ENCODE measurements around the gene MAN1A1.

The MAN1A1 gene

GRCh38 chr6:119176445-119176844 is 173.1 kb downstream of the MAN1A1 start:
- H3K27me3 Mint-ChIP-seq (ENCODE audit: low read depth): no peaks in the 10 kb centered on the region
- TF ChIP-seq, protein P1, sequence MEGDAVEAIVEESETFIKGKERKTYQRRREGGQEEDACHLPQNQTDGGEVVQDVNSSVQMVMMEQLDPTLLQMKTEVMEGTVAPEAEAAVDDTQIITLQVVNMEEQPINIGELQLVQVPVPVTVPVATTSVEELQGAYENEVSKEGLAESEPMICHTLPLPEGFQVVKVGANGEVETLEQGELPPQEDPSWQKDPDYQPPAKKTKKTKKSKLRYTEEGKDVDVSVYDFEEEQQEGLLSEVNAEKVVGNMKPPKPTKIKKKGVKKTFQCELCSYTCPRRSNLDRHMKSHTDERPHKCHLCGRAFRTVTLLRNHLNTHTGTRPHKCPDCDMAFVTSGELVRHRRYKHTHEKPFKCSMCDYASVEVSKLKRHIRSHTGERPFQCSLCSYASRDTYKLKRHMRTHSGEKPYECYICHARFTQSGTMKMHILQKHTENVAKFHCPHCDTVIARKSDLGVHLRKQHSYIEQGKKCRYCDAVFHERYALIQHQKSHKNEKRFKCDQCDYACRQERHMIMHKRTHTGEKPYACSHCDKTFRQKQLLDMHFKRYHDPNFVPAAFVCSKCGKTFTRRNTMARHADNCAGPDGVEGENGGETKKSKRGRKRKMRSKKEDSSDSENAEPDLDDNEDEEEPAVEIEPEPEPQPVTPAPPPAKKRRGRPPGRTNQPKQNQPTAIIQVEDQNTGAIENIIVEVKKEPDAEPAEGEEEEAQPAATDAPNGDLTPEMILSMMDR (IDR thresholded peaks at IDR 0.05; ENCODE audit: unreplicated experiment in 3 of 3): no peak
- H3K4me1 Mint-ChIP-seq: no peaks in the 10 kb centered on the region
- H3K4me3 Mint-ChIP-seq: no peak overlapping the region
- H3K9me3 Mint-ChIP-seq: no peaks in the 10 kb centered on the region
- H3K36me3 Mint-ChIP-seq (ENCODE audit: low read depth): peaks cover 16% of the 10 kb centered on the region
- H3K27ac Mint-ChIP-seq: no peak overlapping the region

GRCh38 chr6:119174879-119175817 is 174.4 kb downstream of the MAN1A1 start:
- Mint-ChIP-seq H3K9me3 (no peaks in the 10 kb centered on the region), H3K4me3 (no peak overlapping the region), H3K27ac (peak overlapping the region in 1 of 3 experiments; percentile 79), H3K36me3 (ENCODE audit: low read depth) (peaks cover 10% of the 10 kb centered on the region), H3K4me1 (peaks cover 8% of the 10 kb centered on the region), H3K27me3 (ENCODE audit: low read depth) (no peaks in the 10 kb centered on the region)
- TF ChIP-seq, protein P1 (IDR thresholded peaks at IDR 0.05; ENCODE audit: unreplicated experiment in 3 of 3): no peak

DNA sequence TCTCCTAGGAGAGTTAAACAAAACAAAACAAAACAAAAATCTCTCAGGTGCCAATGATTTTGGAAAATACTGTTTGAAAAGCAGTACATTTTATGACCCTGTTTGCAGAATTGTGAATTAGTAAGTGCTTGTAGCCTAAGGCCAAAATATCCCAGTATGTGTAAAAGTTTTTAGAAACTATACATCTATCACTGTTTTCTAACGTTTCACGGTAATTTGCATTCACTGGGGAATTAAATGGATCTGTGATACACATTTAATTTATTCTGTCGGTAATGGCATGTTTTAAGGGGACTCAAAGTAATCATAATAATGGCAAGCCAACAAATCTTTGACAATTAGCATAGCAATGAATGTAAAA is 175.5 kb downstream of the MAN1A1 start:
- Mint-ChIP-seq H3K27me3 (ENCODE audit: low read depth) (no peaks in the 10 kb centered on the region), H3K27ac (peak overlapping the region in 1 of 3 experiments; percentile 79), H3K4me1 (peaks cover 12% of the 10 kb centered on the region), H3K36me3 (ENCODE audit: low read depth) (peaks cover 3% of the 10 kb centered on the region), H3K9me3 (no peaks in the 10 kb centered on the region), H3K4me3 (no peak overlapping the region)
- TF ChIP-seq, protein P1 (IDR thresholded peaks at IDR 0.05; ENCODE audit: unreplicated experiment in 3 of 3): no peak

DNA sequence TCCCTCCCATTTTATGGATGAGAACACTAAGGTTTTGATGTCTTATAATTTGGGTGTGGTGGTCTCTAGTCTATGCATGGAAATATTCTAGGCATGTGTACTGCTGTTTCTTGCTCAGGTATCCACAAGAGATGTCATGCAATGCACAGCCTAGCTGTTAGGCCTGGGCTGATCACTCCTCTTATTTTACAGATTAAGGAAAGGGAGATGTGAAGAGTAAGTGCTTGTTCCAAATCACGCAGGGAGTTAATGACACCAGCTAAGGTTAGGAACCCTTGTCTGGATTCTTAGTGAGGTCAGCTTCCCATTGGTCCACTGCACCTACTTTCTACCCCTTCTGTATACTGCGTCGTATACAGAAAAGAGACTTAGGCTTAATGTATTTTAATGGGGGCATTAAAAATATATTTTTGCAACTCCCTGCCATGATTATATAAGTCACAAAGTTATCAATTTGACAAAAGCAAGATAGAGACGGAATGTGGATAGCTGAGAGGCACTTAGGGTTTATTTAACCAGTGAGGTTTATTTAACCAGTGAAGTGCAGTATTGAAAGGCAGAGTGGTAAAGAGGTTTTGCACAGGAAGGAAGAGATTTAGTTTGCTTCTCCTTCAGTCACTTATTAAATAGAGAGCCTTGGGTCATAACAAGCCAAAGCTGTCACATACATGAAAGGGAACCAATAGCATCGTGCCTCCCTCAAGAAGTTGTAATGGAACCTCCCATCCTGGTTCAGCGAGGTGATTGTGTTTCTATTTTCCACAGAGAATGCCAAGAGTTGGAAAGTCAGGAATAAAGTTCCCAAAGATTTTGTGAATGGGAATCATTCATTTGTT is 176.1 kb downstream of the MAN1A1 start:
- Mint-ChIP-seq H3K4me3 (no peak overlapping the region), H3K4me1 (peaks cover 12% of the 10 kb centered on the region), H3K27me3 (ENCODE audit: low read depth) (no peaks in the 10 kb centered on the region), H3K27ac (peak overlapping the region in 1 of 3 experiments; percentile 79), H3K9me3 (no peaks in the 10 kb centered on the region), H3K36me3 (ENCODE audit: low read depth) (peaks cover 3% of the 10 kb centered on the region)
- TF ChIP-seq, protein P1 (IDR thresholded peaks at IDR 0.05; ENCODE audit: unreplicated experiment in 3 of 3): no peak

DNA sequence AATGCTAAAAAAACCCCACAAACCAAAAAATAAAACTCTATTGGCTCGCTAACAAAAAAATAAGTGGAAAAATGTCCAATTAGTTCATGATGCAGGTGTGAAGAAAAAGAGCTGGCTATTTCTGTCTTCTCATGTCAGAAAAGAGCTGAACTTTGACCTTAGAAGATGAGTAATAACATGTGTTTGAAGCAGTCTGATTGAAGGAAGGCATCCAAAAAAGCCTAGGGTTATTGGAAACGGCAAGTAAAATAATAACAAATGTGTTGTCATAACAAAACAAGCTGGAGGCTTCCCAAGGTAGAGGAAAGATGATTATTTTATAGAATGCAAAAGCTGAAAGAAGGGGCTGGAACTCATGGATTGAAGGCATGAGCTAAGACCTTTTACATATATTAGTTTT is 176.7 kb downstream of the MAN1A1 start:
- Mint-ChIP-seq H3K27ac (no peak overlapping the region), H3K27me3 (ENCODE audit: low read depth) (no peaks in the 10 kb centered on the region), H3K4me3 (no peak overlapping the region), H3K9me3 (no peaks in the 10 kb centered on the region), H3K4me1 (peaks cover 12% of the 10 kb centered on the region), H3K36me3 (ENCODE audit: low read depth) (peaks cover 2% of the 10 kb centered on the region)
- TF ChIP-seq, protein P1 (IDR thresholded peaks at IDR 0.05; ENCODE audit: unreplicated experiment in 3 of 3): no peak
